ENCODE data around the gene SLC25A52. TPM values are rescaled to one million over a fixed set of nuclear protein-coding genes. Genes with fewer than 3 reads are reported as not detected.

The SLC25A52 gene
- total and polyA plus RNA-seq, 2 experiments from 2014 or later = not detected

GRCh38 chr18:31793531-31793930 is 32.9 kb upstream of the SLC25A52 start:
- H3K27ac ChIP-seq (ENCODE audit: low read depth) = no peak overlapping the region
- DNase-seq (ENCODE audit: low spot score) = no peak
- no peak overlapping the region for H3K4me3 ChIP-seq
- H3K4me3 Mint-ChIP-seq = no peak overlapping the region
- H4K20me1 ChIP-seq (replicated peaks; ENCODE audit: insufficient read depth) = no peaks in the 10 kb centered on the region
- H3K79me2 ChIP-seq (replicated peaks; ENCODE audit: insufficient read depth) = no peaks in the 10 kb centered on the region
- no peak overlapping the region for H3K4me2 ChIP-seq
- peaks cover 4% of the 10 kb centered on the region for H3K27me3 Mint-ChIP-seq (ENCODE audit: insufficient read depth, low read depth, poor library complexity)
- TF ChIP-seq JUNB (IDR thresholded peaks at IDR 0.05; ENCODE audit: unreplicated experiment) = no peak
- TF ChIP-seq ETS1 (IDR thresholded peaks at IDR 0.05) = no peak
- TF ChIP-seq STAT1 (IDR thresholded peaks at IDR 0.05; ENCODE audit: unreplicated experiment) = no peak
- TF ChIP-seq ZNF331 (CRISPR knock-in tag; IDR thresholded peaks at IDR 0.05; ENCODE audit: low read depth) = no peak
- no peaks in the 10 kb centered on the region for H3F3A ChIP-seq (replicated peaks; ENCODE audit: low read depth)
- H3K4me1 ChIP-seq (ENCODE audit: insufficient read depth) = no peaks in the 10 kb centered on the region
- H3K27me3 ChIP-seq (ENCODE audit: insufficient read depth) = no peaks in the 10 kb centered on the region
- H3K36me3 ChIP-seq (ENCODE audit: insufficient read depth) = no peaks in the 10 kb centered on the region
- no peak overlapping the region for H3K27ac Mint-ChIP-seq
- 0 out of 2 replicates have a peak, but pooled peaks cover 3% of the 10 kb centered on the region for H3K9me2 ChIP-seq (ENCODE audit: insufficient read depth)
- no peak for ATAC-seq
- H3K4me1 Mint-ChIP-seq = peaks cover 5% of the 10 kb centered on the region; the same call in 1 of the 3 replicates
- H3K36me3 Mint-ChIP-seq (ENCODE audit: low read depth) = peaks cover 5% of the 10 kb centered on the region; the same call in 2 of the 3 replicates
- H3K9me3 Mint-ChIP-seq = no peaks in the 10 kb centered on the region
- no peak overlapping the region for H2AFZ ChIP-seq

GRCh38 chr18:31792580-31792911 is 31.9 kb upstream of the SLC25A52 start:
- no peak overlapping the region for H2AFZ ChIP-seq
- Mint-ChIP-seq H3K36me3 (ENCODE audit: low read depth) (peaks cover 5% of the 10 kb centered on the region; the same call in 2 of the 3 replicates), H3K4me3 (no peak overlapping the region), H3K27me3 (ENCODE audit: insufficient read depth, low read depth, poor library complexity) (peaks cover 4% of the 10 kb centered on the region), H3K9me3 (no peaks in the 10 kb centered on the region), H3K4me1 (peaks cover 5% of the 10 kb centered on the region; the same call in 1 of the 3 replicates), H3K27ac (no peak overlapping the region)
- TF ChIP-seq POLR2AphosphoS5 (IDR thresholded peaks at IDR 0.05; ENCODE audit: low read depth) = no peak
- TF ChIP-seq CTCF (conservative IDR thresholded peaks at IDR 0.05; ENCODE audit: low read depth in 2 of 2) = no peak
- no peak for TF ChIP-seq ZNF331 (CRISPR knock-in tag; IDR thresholded peaks at IDR 0.05; ENCODE audit: low read depth)
- TF ChIP-seq CREB1 (CRISPR knock-in tag; IDR thresholded peaks at IDR 0.05; ENCODE audit: low read depth) = no peak
- TF ChIP-seq STAT1 (IDR thresholded peaks at IDR 0.05; ENCODE audit: unreplicated experiment) = no peak
- no peak for TF ChIP-seq ETS1 (IDR thresholded peaks at IDR 0.05)
- no peak for TF ChIP-seq REST (IDR thresholded peaks at IDR 0.05; ENCODE audit: unreplicated experiment)
- no peak for TF ChIP-seq EZH2 (IDR thresholded peaks at IDR 0.05; ENCODE audit: low read depth, unreplicated experiment)
- TF ChIP-seq JUNB (IDR thresholded peaks at IDR 0.05; ENCODE audit: unreplicated experiment) = no peak
- H3F3A ChIP-seq (replicated peaks; ENCODE audit: low read depth) = no peaks in the 10 kb centered on the region
- H3K4me1 ChIP-seq (ENCODE audit: insufficient read depth) = no peaks in the 10 kb centered on the region
- no peak for ATAC-seq
- H3K27ac ChIP-seq (ENCODE audit: low read depth) = no peak overlapping the region
- H3K4me3 ChIP-seq = no peak overlapping the region
- no peaks in the 10 kb centered on the region for H3K79me2 ChIP-seq (replicated peaks; ENCODE audit: insufficient read depth)
- no peak for DNase-seq (ENCODE audit: low spot score)
- no peak overlapping the region for H3K4me2 ChIP-seq
- no peaks in the 10 kb centered on the region for H3K36me3 ChIP-seq (ENCODE audit: insufficient read depth)
- H3K9me2 ChIP-seq (ENCODE audit: insufficient read depth) = 0 out of 2 replicates have a peak, but pooled peaks cover 3% of the 10 kb centered on the region
- no peaks in the 10 kb centered on the region for H4K20me1 ChIP-seq (replicated peaks; ENCODE audit: insufficient read depth)
- H3K27me3 ChIP-seq (ENCODE audit: insufficient read depth) = no peaks in the 10 kb centered on the region

Measured in GM23338 (cell line).